DND-41 (cell line): Measurements from ENCODE around the gene FOXL1.

Experiments
- EZH2 ChIP-seq: IDR thresholded peaks from 3 replicates; pipeline ENCODE4 v1.6.1; 2012; ENCODE audit warnings: borderline replicate concordance, low read depth, mild to moderate bottlenecking, moderate library complexity, low read length, inconsistent platforms; ENCODE audit not compliant: severe bottlenecking
- TF ChIP-seq, protein P1 (sequence below): IDR thresholded peaks from 2 replicates; pipeline ENCODE4 v1.5.1; 2012; ENCODE audit warnings: borderline replicate concordance, low read length, moderate library complexity, mild to moderate bottlenecking; ENCODE audit not compliant: poor library complexity, severe bottlenecking; ENCODE audit errors: extremely low read depth

DNA sequence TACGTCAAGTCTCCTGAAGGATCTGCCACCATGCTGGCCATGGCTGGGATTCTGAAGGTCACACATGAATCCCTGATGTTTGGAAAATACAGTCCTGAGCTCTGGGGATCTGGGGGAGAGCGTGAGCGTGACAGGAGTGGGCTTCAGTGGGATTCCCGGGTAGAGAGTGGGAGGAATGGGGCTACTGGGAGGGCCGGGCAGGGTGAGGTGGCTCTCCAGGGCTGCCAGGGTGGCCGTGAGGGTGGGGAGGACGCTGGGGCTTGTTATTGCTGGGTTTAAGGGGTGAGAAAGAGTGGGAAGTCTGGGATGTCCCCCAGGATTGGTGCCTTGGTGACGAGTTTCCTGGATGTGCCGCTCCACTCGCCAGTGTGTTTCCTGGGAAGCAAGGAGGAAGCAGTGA is 31.3 kb downstream of the FOXL1 start:
- no peak for TF ChIP-seq EZH2
- TF ChIP-seq, protein P1, sequence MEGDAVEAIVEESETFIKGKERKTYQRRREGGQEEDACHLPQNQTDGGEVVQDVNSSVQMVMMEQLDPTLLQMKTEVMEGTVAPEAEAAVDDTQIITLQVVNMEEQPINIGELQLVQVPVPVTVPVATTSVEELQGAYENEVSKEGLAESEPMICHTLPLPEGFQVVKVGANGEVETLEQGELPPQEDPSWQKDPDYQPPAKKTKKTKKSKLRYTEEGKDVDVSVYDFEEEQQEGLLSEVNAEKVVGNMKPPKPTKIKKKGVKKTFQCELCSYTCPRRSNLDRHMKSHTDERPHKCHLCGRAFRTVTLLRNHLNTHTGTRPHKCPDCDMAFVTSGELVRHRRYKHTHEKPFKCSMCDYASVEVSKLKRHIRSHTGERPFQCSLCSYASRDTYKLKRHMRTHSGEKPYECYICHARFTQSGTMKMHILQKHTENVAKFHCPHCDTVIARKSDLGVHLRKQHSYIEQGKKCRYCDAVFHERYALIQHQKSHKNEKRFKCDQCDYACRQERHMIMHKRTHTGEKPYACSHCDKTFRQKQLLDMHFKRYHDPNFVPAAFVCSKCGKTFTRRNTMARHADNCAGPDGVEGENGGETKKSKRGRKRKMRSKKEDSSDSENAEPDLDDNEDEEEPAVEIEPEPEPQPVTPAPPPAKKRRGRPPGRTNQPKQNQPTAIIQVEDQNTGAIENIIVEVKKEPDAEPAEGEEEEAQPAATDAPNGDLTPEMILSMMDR, result no peak
